Measurements from ENCODE around the gene CGB3. TPM values are rescaled to one million over a fixed set of nuclear protein-coding genes. Genes with fewer than 3 reads are reported as not detected.
"Not testable (repeated sequence)": the region's sequence is repeated elsewhere in the genome, so short reads cannot be mapped to it uniquely, and the experiment has no call there.

CGB3 gene
- polyA plus RNA-seq (2012; rRNA removed), result 0.10 TPM in 1 of 2 replicates, not detected in the other
- not detected in 2 replicates for polyA plus RNA-seq (2012; cell fraction: cytosol; rRNA removed)
- polyA plus RNA-seq (2012; cell fraction: nucleus; rRNA removed), result not detected in 2 replicates

GRCh38 chr19:49024233-49024632 is at the start of gene CGB3:
CGB3 (minus strand) TSS chr19:49024333; CDS start chr19:49023971, 362 bp downstream.
- H4K20me1 ChIP-seq (ENCODE audit: insufficient read depth); H3K36me3 ChIP-seq (replicated peaks in 1 of 2; ENCODE audit: control insufficient read depth in 1 of 2, insufficient read depth in 2 of 2, low read length in 1 of 2); H3K9ac ChIP-seq; H2AFZ ChIP-seq (ENCODE audit: low read depth); H3K4me3 ChIP-seq (ENCODE audit: low read depth in 2 of 2, low read length in 1 of 2); CTCF ChIA-PET; H3K27me3 ChIP-seq (ENCODE audit: insufficient read depth); H3K9me2 ChIP-seq; H3K4me2 ChIP-seq; DNase-seq; POLR2A ChIA-PET; H3K9me3 ChIP-seq; H3K79me2 ChIP-seq (ENCODE audit: insufficient read depth): not testable (repeated sequence)
- WGBS (ENCODE audit: low lambda C conversion rate), result 71% methylated on average over 5 of the region's 15 CpGs
- Histone ChIP-seq H3F3A (replicated peaks; ENCODE audit: insufficient read depth) (peaks cover 15% of the 10 kb centered on the region), H3K4me1 (ENCODE audit: control insufficient read depth in 1 of 2, insufficient read depth in 2 of 2, low read depth in 1 of 2, low read length in 1 of 2) (peaks cover 0 to 13% of the 10 kb centered on the region in 2 experiments; a peak in 1 of 4 replicates), H3K27ac (ENCODE audit: low read depth in 2 of 2, low read length in 1 of 2) (peak within 1 kb of the TSS in 1 of 2 experiments; percentile 27; a peak in 1 of 4 replicates)

GRCh38 chr19:49071860-49072547 is 47.9 kb upstream of the CGB3 start:
- H3K27me3 ChIP-seq (ENCODE audit: insufficient read depth), result peaks cover 8% of the 10 kb centered on the region; the same call in 1 of the 2 replicates
- H3K9ac ChIP-seq, result no peak overlapping the region
- CTCF ChIA-PET, result interaction anchor here (1.0 to 1.9 kb wide), 6 partner anchors 13 to 153 kb away, joined by 3 to 6 read pairs (median 4); partner anchors contain the start of genes GYS1 and RUVBL2
- POLR2A ChIA-PET, result no interaction called here
- no peak overlapping the region for H3K27ac ChIP-seq (ENCODE audit: low read depth in 2 of 2, low read length in 1 of 2)
- H3K4me3 ChIP-seq (ENCODE audit: low read depth in 2 of 2, low read length in 1 of 2), result peak overlapping the region in 1 of 2 experiments; percentile 4; a peak in 1 of 4 replicates
- H2AFZ ChIP-seq (ENCODE audit: low read depth), result no peak overlapping the region; the same call in 1 of the 2 replicates
- peaks cover 13% of the 10 kb centered on the region for H3F3A ChIP-seq (replicated peaks; ENCODE audit: insufficient read depth)
- DNase-seq, result peak; percentile 84
- 39% methylated on average over 44 of the region's 93 CpGs for WGBS (ENCODE audit: low lambda C conversion rate)
- no peaks in the 10 kb centered on the region for H3K79me2 ChIP-seq (ENCODE audit: insufficient read depth)
- H3K4me1 ChIP-seq (ENCODE audit: control insufficient read depth in 1 of 2, insufficient read depth in 2 of 2, low read depth in 1 of 2, low read length in 1 of 2), result no peaks in the 10 kb centered on the region; a peak in 1 of 4 replicates
- H3K9me2 ChIP-seq, result no peaks in the 10 kb centered on the region
- TF ChIP-seq MAX (IDR thresholded peaks at IDR 0.05; ENCODE audit: low read depth) (0 out of 2 replicates have a peak, but pooled peaks have one; percentile 17), NRF1 (IDR thresholded peaks at IDR 0.05; ENCODE audit: low read depth, low read length) (peak; percentile 14; the same call in 1 of the 2 replicates), FOXJ3 (CRISPR knock-in tag; IDR thresholded peaks at IDR 0.05) (no peak), IRF3 (IDR thresholded peaks at IDR 0.05; ENCODE audit: low read depth, low read length) (no peak)
- no peaks in the 10 kb centered on the region for H4K20me1 ChIP-seq (ENCODE audit: insufficient read depth)
- no peaks in the 10 kb centered on the region for H3K36me3 ChIP-seq (replicated peaks in 1 of 2; ENCODE audit: control insufficient read depth in 1 of 2, insufficient read depth in 2 of 2, low read length in 1 of 2)
- H3K4me2 ChIP-seq, result no peak overlapping the region
- H3K9me3 ChIP-seq, result no peaks in the 10 kb centered on the region

- Histone ChIP-seq H3F3A (replicated peaks; ENCODE audit: insufficient read depth) (peaks cover 14% of the 10 kb centered on the region), H3K4me3 (ENCODE audit: low read depth in 2 of 2, low read length in 1 of 2) (no peak overlapping the region), H3K27ac (ENCODE audit: low read depth in 2 of 2, low read length in 1 of 2) (no peak overlapping the region), H3K79me2 (ENCODE audit: insufficient read depth) (no peaks in the 10 kb centered on the region), H2AFZ (ENCODE audit: low read depth) (no peak overlapping the region), H4K20me1 (ENCODE audit: insufficient read depth) (no peaks in the 10 kb centered on the region), H3K9me2 (no peaks in the 10 kb centered on the region), H3K9me3 (no peaks in the 10 kb centered on the region), H3K4me2 (no peak overlapping the region), H3K9ac (no peak overlapping the region), H3K36me3 (replicated peaks in 1 of 2; ENCODE audit: control insufficient read depth in 1 of 2, insufficient read depth in 2 of 2, low read length in 1 of 2) (no peaks in the 10 kb centered on the region), H3K4me1 (ENCODE audit: control insufficient read depth in 1 of 2, insufficient read depth in 2 of 2, low read depth in 1 of 2, low read length in 1 of 2) (no peaks in the 10 kb centered on the region; a peak in 1 of 4 replicates), H3K27me3 (ENCODE audit: insufficient read depth) (peaks cover 8% of the 10 kb centered on the region; the same call in 1 of the 2 replicates)
- POLR2A ChIA-PET, result no interaction called here
- CTCF ChIA-PET, result interaction anchor here (1.1 to 2.6 kb wide), 5 partner anchors 10 to 155 kb away, joined by 5 to 14 read pairs (median 6); no protein-coding TSS in a partner anchor
- DNase-seq, result no peak
- TF ChIP-seq NFIC (IDR thresholded peaks at IDR 0.05; ENCODE audit: borderline replicate concordance) (no peak), NRF1 (IDR thresholded peaks at IDR 0.05; ENCODE audit: low read depth, low read length) (no peak), GATA2 (CRISPR knock-in tag; IDR thresholded peaks at IDR 0.05) (no peak), FOXJ3 (CRISPR knock-in tag; IDR thresholded peaks at IDR 0.05) (no peak), MXI1 (IDR thresholded peaks at IDR 0.05; ENCODE audit: low read depth, low read length) (no peak), SIN3A (IDR thresholded peaks at IDR 0.05; ENCODE audit: borderline replicate concordance, low read depth, low read length) (no peak), USF2 (IDR thresholded peaks at IDR 0.05; ENCODE audit: borderline replicate concordance, low read depth, low read length) (no peak), ELF1 (IDR thresholded peaks at IDR 0.05) (no peak), RCOR1 (IDR thresholded peaks at IDR 0.05; ENCODE audit: low read length) (no peak)
- WGBS (ENCODE audit: low lambda C conversion rate), result 87% methylated on average over 21 of the region's 21 CpGs
Observed at GRCh38 chr19:49070416-49070815, 46.3 kb upstream of the CGB3 start.
